Karpas-422 (cell line): Measurements from ENCODE around the gene PSMC6. TPM values are rescaled to one million over a fixed set of nuclear protein-coding genes. Genes with fewer than 3 reads are reported as not detected.
A peak's percentile ranks its signal among the peaks of the same experiment; 100 is the strongest.

Experiments
- DNase-seq: peaks from one replicate; pipeline ENCODE4 v3.0.0-alpha.2; 2015
- H2AFZ ChIP-seq: fragments of 200-600 bp; sonication (generic); 2 replicates; pipeline ENCODE4 v1.6.1; 2014; ENCODE audit warnings: antibody characterized with exemption, low read length, mixed read lengths
- H3K27ac ChIP-seq: fragments of 200-600 bp; sonication (generic); 2 replicates; pipeline ENCODE4 v1.5.1; 2014; ENCODE audit warnings: mild to moderate bottlenecking, low read length, moderate library complexity
- H3K27me3 ChIP-seq: fragments of 200-600 bp; sonication (generic); 2 replicates; pipeline ENCODE4 v1.6.1; 2014; ENCODE audit warnings: low read length, mixed read lengths
- H3K36me3 ChIP-seq: fragments of 200-600 bp; sonication (generic); 2 replicates; pipeline ENCODE4 v1.6.1; 2014; ENCODE audit warnings: low read length, mixed read lengths; ENCODE audit not compliant: insufficient read depth
- H3K4me1 ChIP-seq: fragments of 200-600 bp; sonication (generic); 2 replicates; pipeline ENCODE4 v1.6.1; 2014; ENCODE audit warnings: mild to moderate bottlenecking, low read length, mixed read lengths
- H3K4me2 ChIP-seq: fragments of 200-600 bp; sonication (generic); 2 replicates; pipeline ENCODE4 v1.6.1; 2014; ENCODE audit warnings: low read length, low read depth, mild to moderate bottlenecking; ENCODE audit not compliant: poor library complexity, severe bottlenecking
- H3K4me3 ChIP-seq: fragments of 200-600 bp; sonication (generic); 2 replicates; pipeline ENCODE4 v1.5.1; 2014; ENCODE audit warnings: mild to moderate bottlenecking, antibody characterized with exemption, low read length, mixed read lengths
- H3K79me2 ChIP-seq: fragments of 200-600 bp; sonication (generic); 2 replicates; pipeline ENCODE4 v1.6.1; 2014; ENCODE audit warnings: mild to moderate bottlenecking, low read length, mixed read lengths
- H3K9ac ChIP-seq: fragments of 200-600 bp; sonication (generic); 2 replicates; pipeline ENCODE4 v1.6.0; 2014; ENCODE audit warnings: low read length
- H3K9me2 ChIP-seq: fragments of 200-600 bp; sonication (generic), shearing (Covaris generic); replicated peaks from 2 replicates; pipeline ENCODE4 v1.6.0; 2014; ENCODE audit warnings: mild to moderate bottlenecking, low read length, moderate library complexity; ENCODE audit not compliant: insufficient read depth
- H3K9me3 ChIP-seq: fragments of 300-700, 200-600 bp; sonication (generic); 2 replicates; pipeline ENCODE4 v1.6.1; 2014; ENCODE audit warnings: low read length, mixed read lengths
- H4K20me1 ChIP-seq: fragments of 200-600 bp; sonication (generic); 2 replicates; pipeline ENCODE4 v1.6.1; 2014; ENCODE audit warnings: mild to moderate bottlenecking, antibody characterized with exemption, low read length, low read depth; ENCODE audit not compliant: insufficient read depth
- total RNA-seq: library from RNA; depleted of rRNA; stranded (reverse); fragments of >200 nt; shearing (Covaris generic); gene quantifications from 2 replicates; pipeline ENCODE4 v1.2.3, GENCODE V29; 2014; ENCODE audit warnings: low replicate concordance

PSMC6 gene
- total RNA-seq, 1 experiment from 2014 or later, result 132 TPM

- Histone ChIP-seq H3K4me3 (no peak overlapping the region), H2AFZ (no peak overlapping the region), H4K20me1 (no peaks in the 10 kb centered on the region), H3K9me2 (no peaks in the 10 kb centered on the region), H3K9ac (no peak overlapping the region), H3K27me3 (no peaks in the 10 kb centered on the region), H3K79me2 (no peaks in the 10 kb centered on the region), H3K9me3 (no peaks in the 10 kb centered on the region), H3K4me2 (no peak overlapping the region), H3K27ac (no peak overlapping the region), H3K36me3 (no peaks in the 10 kb centered on the region), H3K4me1 (peaks cover 6% of the 10 kb centered on the region)
- no peak for DNase-seq
These were observed 5.8 kb upstream of the PSMC6 start for GRCh38 chr14:52701223-52701622.

DNA sequence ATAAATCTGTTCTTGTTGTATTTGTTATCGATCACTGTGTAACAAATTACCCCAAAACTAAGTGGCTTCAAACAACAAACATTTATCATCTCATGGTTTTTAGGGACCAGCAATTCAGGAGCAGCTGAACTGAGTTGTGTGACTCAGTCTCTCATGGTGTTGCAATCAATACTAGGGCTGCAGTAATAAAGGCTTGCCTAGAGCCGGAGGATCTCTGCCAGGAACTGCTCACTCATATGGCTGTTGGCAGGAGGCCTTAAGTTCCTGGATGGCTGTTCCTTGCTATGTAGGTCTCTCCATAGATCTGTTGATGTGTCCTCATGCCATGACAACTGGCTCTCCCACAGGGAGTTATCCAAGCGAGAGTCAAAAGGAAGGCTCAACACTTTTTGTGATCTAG lies 3.8 kb upstream of the PSMC6 start:
- peaks cover 14% of the 10 kb centered on the region for H3K4me1 ChIP-seq
- no peak overlapping the region for H3K27ac ChIP-seq
- H2AFZ ChIP-seq, result no peak overlapping the region
- H3K4me3 ChIP-seq, result no peak overlapping the region
- no peaks in the 10 kb centered on the region for H3K27me3 ChIP-seq
- no peak overlapping the region for H3K4me2 ChIP-seq
- DNase-seq, result no peak
- H3K9me3 ChIP-seq, result no peaks in the 10 kb centered on the region
- H3K36me3 ChIP-seq, result peaks cover 1% of the 10 kb centered on the region; the same call in 1 of the 2 replicates
- peaks cover 12% of the 10 kb centered on the region for H3K79me2 ChIP-seq
- H3K9me2 ChIP-seq, result no peaks in the 10 kb centered on the region
- H4K20me1 ChIP-seq, result peaks cover 7% of the 10 kb centered on the region; the same call in 1 of the 2 replicates
- no peak overlapping the region for H3K9ac ChIP-seq

- H3K4me3 ChIP-seq, result no peak overlapping the region
- no peak overlapping the region for H3K27ac ChIP-seq
- no peak overlapping the region for H3K9ac ChIP-seq
- H2AFZ ChIP-seq, result no peak overlapping the region
- peaks cover 16% of the 10 kb centered on the region for H3K79me2 ChIP-seq
- peaks cover 9% of the 10 kb centered on the region; the same call in 1 of the 2 replicates for H4K20me1 ChIP-seq
- H3K27me3 ChIP-seq, result no peaks in the 10 kb centered on the region
- peaks cover 19% of the 10 kb centered on the region for H3K4me1 ChIP-seq
- no peaks in the 10 kb centered on the region for H3K9me3 ChIP-seq
- H3K4me2 ChIP-seq, result no peak overlapping the region
- no peak for DNase-seq
- H3K9me2 ChIP-seq, result no peaks in the 10 kb centered on the region
- peaks cover 6% of the 10 kb centered on the region; the same call in 1 of the 2 replicates for H3K36me3 ChIP-seq
These were observed 3.3 kb upstream of the PSMC6 start for GRCh38 chr14:52703664-52704063.

GRCh38 chr14:52706286-52706685 lies 714 bp upstream of the PSMC6 start:
- H4K20me1 ChIP-seq, result peaks cover 9% of the 10 kb centered on the region; the same call in 1 of the 2 replicates
- peak; percentile 58 for DNase-seq
- no peaks in the 10 kb centered on the region for H3K9me2 ChIP-seq
- H3K27me3 ChIP-seq, result no peaks in the 10 kb centered on the region
- peaks cover 37% of the 10 kb centered on the region for H3K4me1 ChIP-seq
- H3K4me3 ChIP-seq, result peak overlapping the region; percentile 80
- H3K9ac ChIP-seq, result peak overlapping the region; percentile 65
- H2AFZ ChIP-seq, result peak overlapping the region; percentile 42
- peaks cover 30% of the 10 kb centered on the region for H3K36me3 ChIP-seq
- H3K9me3 ChIP-seq, result no peaks in the 10 kb centered on the region
- peaks cover 41% of the 10 kb centered on the region for H3K79me2 ChIP-seq
- peak overlapping the region; percentile 50 for H3K27ac ChIP-seq
- H3K4me2 ChIP-seq, result peak overlapping the region; percentile 83

- H3K27me3 ChIP-seq, result no peaks in the 10 kb centered on the region
- no peak overlapping the region for H3K9ac ChIP-seq
- peaks cover 81% of the 10 kb centered on the region for H3K36me3 ChIP-seq
- H2AFZ ChIP-seq, result no peak overlapping the region
- peaks cover 39% of the 10 kb centered on the region for H3K4me1 ChIP-seq
- peaks cover 9% of the 10 kb centered on the region; the same call in 1 of the 2 replicates for H4K20me1 ChIP-seq
- H3K9me3 ChIP-seq, result no peaks in the 10 kb centered on the region
- H3K27ac ChIP-seq, result peak overlapping the region; percentile 17
- DNase-seq, result no peak
- no peaks in the 10 kb centered on the region for H3K9me2 ChIP-seq
- H3K4me2 ChIP-seq, result peak overlapping the region; percentile 5
- no peak overlapping the region for H3K4me3 ChIP-seq
- peaks cover 78% of the 10 kb centered on the region for H3K79me2 ChIP-seq
These were observed 4.7 kb downstream of the PSMC6 start for GRCh38 chr14:52711666-52712065.

- Histone ChIP-seq H3K9ac (no peak overlapping the region), H3K27me3 (no peaks in the 10 kb centered on the region), H3K36me3 (peaks cover 87% of the 10 kb centered on the region), H2AFZ (no peak overlapping the region), H4K20me1 (no peaks in the 10 kb centered on the region), H3K4me2 (no peak overlapping the region), H3K9me3 (no peaks in the 10 kb centered on the region), H3K79me2 (peaks cover 52% of the 10 kb centered on the region), H3K27ac (no peak overlapping the region), H3K4me1 (peaks cover 10% of the 10 kb centered on the region), H3K9me2 (no peaks in the 10 kb centered on the region), H3K4me3 (no peak overlapping the region)
- no peak for DNase-seq
These were observed 9.2 kb downstream of the PSMC6 start for GRCh38 chr14:52716155-52716554.

GRCh38 chr14:52723514-52724359 lies 16.7 kb downstream of the PSMC6 start:
- Histone ChIP-seq H3K9ac (peak overlapping the region; percentile 10; the same call in 1 of the 2 replicates), H3K4me3 (peak overlapping the region; percentile 5), H3K79me2 (peaks cover 61% of the 10 kb centered on the region), H3K4me2 (peak overlapping the region; percentile 49), H2AFZ (no peak overlapping the region), H3K9me2 (no peaks in the 10 kb centered on the region), H4K20me1 (peaks cover 10% of the 10 kb centered on the region; the same call in 1 of the 2 replicates), H3K36me3 (peaks cover 80% of the 10 kb centered on the region), H3K27me3 (no peaks in the 10 kb centered on the region), H3K4me1 (peaks cover 51% of the 10 kb centered on the region), H3K27ac (peak overlapping the region; percentile 63), H3K9me3 (no peaks in the 10 kb centered on the region)
- peak; percentile 65 for DNase-seq

- Histone ChIP-seq H3K4me3 (peak overlapping the region; percentile 5), H3K9me3 (no peaks in the 10 kb centered on the region), H3K9ac (peak overlapping the region; percentile 10; the same call in 1 of the 2 replicates), H3K79me2 (peaks cover 55% of the 10 kb centered on the region), H4K20me1 (peaks cover 10% of the 10 kb centered on the region; the same call in 1 of the 2 replicates), H3K36me3 (peaks cover 76% of the 10 kb centered on the region), H3K9me2 (no peaks in the 10 kb centered on the region), H3K27ac (peak overlapping the region; percentile 63), H3K27me3 (no peaks in the 10 kb centered on the region), H3K4me2 (peak overlapping the region; percentile 49), H3K4me1 (peaks cover 57% of the 10 kb centered on the region), H2AFZ (no peak overlapping the region)
- peak; percentile 49 for DNase-seq
These were observed 17.3 kb downstream of the PSMC6 start for GRCh38 chr14:52724360-52724644.
